Measurements from ENCODE around the gene FAAP20. TPM values are rescaled to one million over a fixed set of nuclear protein-coding genes. Genes with fewer than 3 reads are reported as not detected.
A peak's percentile ranks its signal among the peaks of the same experiment; 100 is the strongest.

FAAP20 gene
- total RNA-seq, 1 experiment from 2014 or later, result 119 TPM

GRCh38 chr1:2205191-2205952 lies 10.8 kb upstream of the FAAP20 start:
- no CpG with 5 or more reads among the region's 84 CpGs for WGBS (ENCODE audit: extremely low coverage, insufficient read length, low lambda C conversion rate)
- Mint-ChIP-seq H3K36me3 (ENCODE audit: insufficient read depth in 1 of 3, low read depth in 3 of 3) (no peaks in the 10 kb centered on the region; a peak in 1 of 7 replicates), H3K9me3 (no peaks in the 10 kb centered on the region), H3K4me3 (peak overlapping the region; percentile 46 to 64; a peak in 4 of 5 replicates), H3K27ac (no peak overlapping the region), H3K27me3 (ENCODE audit: low read depth) (peaks cover 13% of the 10 kb centered on the region), H3K4me1 (peaks cover 11 to 32% of the 10 kb centered on the region in 2 experiments)
- Histone ChIP-seq H3K27me3 (ENCODE audit: insufficient read depth, low read length) (no peaks in the 10 kb centered on the region), H3K14ac (ENCODE audit: insufficient read depth, low read length) (peak overlapping the region; percentile 80), H3K4ac (ENCODE audit: low read depth, low read length) (no peak overlapping the region), H3K9ac (ENCODE audit: extremely low read depth, insufficient read length, low read length) (no peak overlapping the region), H3K18ac (ENCODE audit: insufficient read length, low read depth, low read length) (peak overlapping the region; percentile 56), H3K4me1 (ENCODE audit: insufficient read depth, low read length) (no peaks in the 10 kb centered on the region), H3K79me2 (ENCODE audit: insufficient read depth, low read length) (no peaks in the 10 kb centered on the region), H2BK12ac (ENCODE audit: insufficient read length, low read depth, low read length) (no peak overlapping the region), H3K56ac (ENCODE audit: insufficient read length, low read depth, low read length) (no peak overlapping the region), H2BK15ac (ENCODE audit: low read depth, low read length) (no peak overlapping the region), H4K5ac (ENCODE audit: insufficient read length, low read depth, low read length) (no peak overlapping the region), H3K79me1 (ENCODE audit: insufficient read depth, low read depth, low read length, poor library complexity, severe bottlenecking) (no peaks in the 10 kb centered on the region), H3K9me3 (ENCODE audit: control insufficient read depth, low read depth, low read length) (no peaks in the 10 kb centered on the region), H2AFZ (ENCODE audit: low read length) (no peak overlapping the region), H2AK5ac (ENCODE audit: insufficient read length, low read length) (no peak overlapping the region), H4K20me1 (ENCODE audit: control insufficient read depth, insufficient read depth, insufficient read length) (no peaks in the 10 kb centered on the region), H3T11ph (ENCODE audit: low read length) (no peak overlapping the region), H4K91ac (ENCODE audit: insufficient read length, low read depth, low read length) (no peak overlapping the region), H2BK20ac (ENCODE audit: low read depth, low read length, poor library complexity, severe bottlenecking) (no peak overlapping the region), H3K23ac (ENCODE audit: insufficient read length, low read depth, low read length) (no peak overlapping the region), H2BK120ac (ENCODE audit: low read depth, low read length, poor library complexity, severe bottlenecking) (no peak overlapping the region), H3K27ac (ENCODE audit: insufficient read length, low read depth, low read length) (no peak overlapping the region), H4K8ac (replicated peaks; ENCODE audit: insufficient read length, low read depth, low read length) (no peak overlapping the region), H3K23me2 (ENCODE audit: insufficient read length, low read depth, low read length, poor library complexity, severe bottlenecking) (peaks cover 14% of the 10 kb centered on the region), H2BK5ac (ENCODE audit: insufficient read length, low read length) (no peak overlapping the region), H3K4me2 (ENCODE audit: insufficient read depth, insufficient read length, low read length) (peak overlapping the region; percentile 58)
- peak; percentile 95 for DNase-seq
- no peak for TF ChIP-seq CTCF (conservative IDR thresholded peaks at IDR 0.05)

Data from H9 (cell line).